Activated CD8-positive, alpha-beta T cell treated with anti-CD3 and anti-CD28 coated beads for 36 hours (primary cell): ENCODE data around the gene ASXL3. TPM values are rescaled to one million over a fixed set of nuclear protein-coding genes. Genes with fewer than 3 reads are reported as not detected.

ENCODE experiments used
- ATAC-seq: fragments of 200-7000 bp; cut with Tn5 transposase; one replicate; pipeline ENCODE4 v1.10.0; 2021; ENCODE audit warnings: mild to moderate bottlenecking, moderate library complexity
- CTCF ChIA-PET: fragments of 350-600 bp; sonication (Branson Sonifier 250); formaldehyde crosslinking; loops from one replicate; lab custom pipeline; 2021; ENCODE audit warnings: antibody characterized with exemption; lab: Charles Lee
- POLR2A ChIA-PET: fragments of 350-600 bp; sonication (Branson Sonifier 250); formaldehyde crosslinking; loops from one replicate; lab custom pipeline; 2021; ENCODE audit warnings: antibody characterized with exemption; lab: Charles Lee
- DNase-seq: peaks from one replicate; pipeline ENCODE4 v3.0.0-alpha.2; 2020
- H3K27ac Mint-ChIP-seq: one replicate; pipeline ENCODE4 v1.8.0; 2021; ENCODE audit warnings: mild to moderate bottlenecking, mixed read lengths
- H3K27me3 Mint-ChIP-seq: one replicate; pipeline ENCODE4 v1.8.0; 2021; ENCODE audit warnings: mixed read lengths
- H3K36me3 Mint-ChIP-seq: one replicate; pipeline ENCODE4 v1.8.0; 2021; ENCODE audit warnings: low read depth, mixed read lengths
- H3K4me1 Mint-ChIP-seq: one replicate; pipeline ENCODE4 v1.8.0; 2021; ENCODE audit warnings: low read depth, mixed read lengths
- H3K4me3 Mint-ChIP-seq: one replicate; pipeline ENCODE4 v1.8.0; 2021; ENCODE audit warnings: mild to moderate bottlenecking, moderate library complexity, mixed read lengths
- H3K9me3 Mint-ChIP-seq: one replicate; pipeline ENCODE4 v1.8.0; 2021; ENCODE audit warnings: mixed read lengths
- intact Hi-C: fragments of 100-400 bp; cut with micrococcal nuclease; formaldehyde crosslinking; loops from one replicate; pipeline ENCODE4 v1.10.0; 2022
- total RNA-seq, 2 experiments: library from RNA; stranded (reverse); gene quantifications; one replicate each; pipeline ENCODE4 v1.2.3, GENCODE V29; 2021
- TF ChIP-seq, protein P1 (sequence below): fragments of 200-600 bp; IDR thresholded peaks from one replicate; pipeline ENCODE4 v1.8.0; 2022; ENCODE audit warnings: antibody characterized with exemption, mild to moderate bottlenecking

ASXL3 gene
- total RNA-seq, 2 experiments from 2014 or later: not detected

DNA sequence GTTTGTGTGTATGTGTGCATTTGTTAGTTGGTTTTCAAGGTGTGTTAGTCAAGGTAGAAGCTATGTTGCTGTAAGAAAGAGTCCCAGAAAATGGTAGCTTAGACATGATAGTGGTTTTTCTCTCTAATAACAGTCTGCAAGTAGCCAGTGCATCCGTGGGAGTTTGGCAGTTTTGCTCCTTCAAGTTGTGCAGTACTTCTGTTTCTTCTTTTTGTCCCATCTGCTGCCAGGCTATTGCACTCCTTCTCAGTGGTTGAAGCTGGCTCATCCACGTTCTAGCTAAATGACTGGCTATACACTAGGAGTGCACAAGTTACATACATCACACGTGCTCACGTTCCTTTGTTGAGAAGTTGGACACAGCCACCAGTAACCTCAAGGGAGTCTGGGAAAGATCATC is 134.7 kb downstream of the ASXL3 start:
- ChIA-PET CTCF (no interaction called here), POLR2A (no interaction called here)
- no peak overlapping the region for H3K4me3 Mint-ChIP-seq
- H3K27ac Mint-ChIP-seq: no peak overlapping the region
- TF ChIP-seq, protein P1, sequence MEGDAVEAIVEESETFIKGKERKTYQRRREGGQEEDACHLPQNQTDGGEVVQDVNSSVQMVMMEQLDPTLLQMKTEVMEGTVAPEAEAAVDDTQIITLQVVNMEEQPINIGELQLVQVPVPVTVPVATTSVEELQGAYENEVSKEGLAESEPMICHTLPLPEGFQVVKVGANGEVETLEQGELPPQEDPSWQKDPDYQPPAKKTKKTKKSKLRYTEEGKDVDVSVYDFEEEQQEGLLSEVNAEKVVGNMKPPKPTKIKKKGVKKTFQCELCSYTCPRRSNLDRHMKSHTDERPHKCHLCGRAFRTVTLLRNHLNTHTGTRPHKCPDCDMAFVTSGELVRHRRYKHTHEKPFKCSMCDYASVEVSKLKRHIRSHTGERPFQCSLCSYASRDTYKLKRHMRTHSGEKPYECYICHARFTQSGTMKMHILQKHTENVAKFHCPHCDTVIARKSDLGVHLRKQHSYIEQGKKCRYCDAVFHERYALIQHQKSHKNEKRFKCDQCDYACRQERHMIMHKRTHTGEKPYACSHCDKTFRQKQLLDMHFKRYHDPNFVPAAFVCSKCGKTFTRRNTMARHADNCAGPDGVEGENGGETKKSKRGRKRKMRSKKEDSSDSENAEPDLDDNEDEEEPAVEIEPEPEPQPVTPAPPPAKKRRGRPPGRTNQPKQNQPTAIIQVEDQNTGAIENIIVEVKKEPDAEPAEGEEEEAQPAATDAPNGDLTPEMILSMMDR: no peak
- H3K9me3 Mint-ChIP-seq: peaks cover 3% of the 10 kb centered on the region
- no peaks in the 10 kb centered on the region for H3K4me1 Mint-ChIP-seq
- H3K36me3 Mint-ChIP-seq: no peaks in the 10 kb centered on the region
- DNase-seq (no peak), ATAC-seq (no peak)
- no peaks in the 10 kb centered on the region for H3K27me3 Mint-ChIP-seq
- intact Hi-C loops: no loop called here

DNA sequence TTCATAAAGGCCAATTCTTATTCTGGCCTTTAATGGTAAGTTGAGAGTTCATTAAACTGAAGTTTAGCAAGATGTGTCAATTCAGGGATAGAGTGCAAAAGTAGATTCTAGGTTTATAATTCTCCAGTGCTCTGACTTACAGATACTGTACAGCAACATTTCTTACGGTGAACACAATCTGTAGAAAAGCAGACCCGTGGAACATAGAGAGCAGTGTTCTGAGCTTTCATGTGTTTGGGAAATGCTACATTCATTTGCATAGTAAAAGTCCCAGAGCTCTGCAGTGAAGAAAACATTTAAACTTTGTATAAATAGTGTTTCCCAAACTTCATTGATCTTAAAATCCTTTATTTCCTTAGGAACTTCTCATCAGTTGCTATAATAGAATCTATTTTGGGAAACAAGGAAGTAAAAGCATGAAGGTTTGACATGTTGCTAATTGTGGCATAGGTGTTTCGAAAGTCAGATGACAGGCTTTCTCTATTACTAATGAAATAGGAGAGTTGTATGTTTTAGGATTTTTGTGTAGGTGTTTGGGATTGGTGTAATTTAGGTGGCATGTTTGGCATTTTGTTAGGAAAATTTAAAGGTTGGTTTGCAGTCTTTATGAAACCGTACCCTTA is 138.2 kb downstream of the ASXL3 start:
- DNase-seq (no peak), ATAC-seq (no peak)
- peaks cover 3% of the 10 kb centered on the region for H3K9me3 Mint-ChIP-seq
- H3K27ac Mint-ChIP-seq: no peak overlapping the region
- TF ChIP-seq, protein P1: no peak
- H3K36me3 Mint-ChIP-seq: no peaks in the 10 kb centered on the region
- CTCF ChIA-PET: interaction anchor here (1.4 kb wide), 1 partner anchor 34 kb away, joined by 3 read pairs; no protein-coding TSS in a partner anchor
- intact Hi-C loops: no loop called here
- no peaks in the 10 kb centered on the region for H3K4me1 Mint-ChIP-seq
- POLR2A ChIA-PET: no interaction called here
- H3K27me3 Mint-ChIP-seq: no peaks in the 10 kb centered on the region
- no peak overlapping the region for H3K4me3 Mint-ChIP-seq

DNA sequence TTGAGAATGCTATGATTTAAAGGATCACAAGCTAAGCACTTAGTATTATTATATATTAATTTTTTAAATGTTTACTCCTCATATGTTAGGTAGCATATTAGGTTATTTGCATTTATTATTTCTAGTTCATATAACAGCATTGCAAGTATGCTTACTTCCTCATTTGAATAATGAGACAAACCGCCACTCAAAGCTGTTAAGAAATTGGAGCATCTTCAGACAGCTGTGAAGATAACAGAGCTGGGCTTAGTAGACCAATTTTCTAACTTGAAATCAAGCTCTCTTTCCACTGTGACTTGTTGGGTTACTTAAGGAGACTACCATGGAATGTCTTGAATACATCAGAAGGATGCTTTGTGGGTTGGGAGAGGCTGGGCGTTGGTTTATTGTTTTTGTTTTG is 139.3 kb downstream of the ASXL3 start:
- H3K4me3 Mint-ChIP-seq: no peak overlapping the region
- CTCF ChIA-PET: interaction anchor here (1.4 kb wide), 1 partner anchor 32 kb away, joined by 3 read pairs; no protein-coding TSS in a partner anchor
- no peaks in the 10 kb centered on the region for H3K36me3 Mint-ChIP-seq
- TF ChIP-seq, protein P1: no peak
- H3K4me1 Mint-ChIP-seq: no peaks in the 10 kb centered on the region
- no peaks in the 10 kb centered on the region for H3K27me3 Mint-ChIP-seq
- POLR2A ChIA-PET: no interaction called here
- ATAC-seq (no peak), DNase-seq (no peak)
- no peak overlapping the region for H3K27ac Mint-ChIP-seq
- peaks cover 3% of the 10 kb centered on the region for H3K9me3 Mint-ChIP-seq
- intact Hi-C loops: no loop called here

DNA sequence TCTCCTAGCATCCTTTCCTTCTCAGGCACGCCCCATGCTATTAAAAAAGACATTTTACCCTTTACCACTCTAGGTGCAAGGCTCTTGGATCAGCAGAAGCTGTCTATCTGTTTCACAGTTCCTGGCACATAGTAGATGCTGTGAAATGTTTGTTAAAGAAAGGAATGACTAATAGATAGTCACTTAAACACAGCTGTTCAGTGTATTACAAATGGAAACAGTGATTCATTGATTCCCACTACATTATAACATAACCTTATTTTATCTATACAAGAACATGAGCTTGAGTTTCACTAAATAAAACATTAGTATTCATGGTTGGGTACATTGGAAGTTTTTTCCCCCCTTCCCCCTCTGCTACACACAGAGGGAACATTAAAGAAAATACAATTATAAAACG is 142.1 kb downstream of the ASXL3 start:
- H3K36me3 Mint-ChIP-seq: no peaks in the 10 kb centered on the region
- intact Hi-C loops: no loop called here
- H3K27ac Mint-ChIP-seq: no peak overlapping the region
- ATAC-seq (no peak), DNase-seq (no peak)
- H3K27me3 Mint-ChIP-seq: no peaks in the 10 kb centered on the region
- no peaks in the 10 kb centered on the region for H3K9me3 Mint-ChIP-seq
- H3K4me3 Mint-ChIP-seq: no peak overlapping the region
- no peaks in the 10 kb centered on the region for H3K4me1 Mint-ChIP-seq
- ChIA-PET POLR2A (no interaction called here), CTCF (no interaction called here)
- TF ChIP-seq, protein P1: no peak

DNA sequence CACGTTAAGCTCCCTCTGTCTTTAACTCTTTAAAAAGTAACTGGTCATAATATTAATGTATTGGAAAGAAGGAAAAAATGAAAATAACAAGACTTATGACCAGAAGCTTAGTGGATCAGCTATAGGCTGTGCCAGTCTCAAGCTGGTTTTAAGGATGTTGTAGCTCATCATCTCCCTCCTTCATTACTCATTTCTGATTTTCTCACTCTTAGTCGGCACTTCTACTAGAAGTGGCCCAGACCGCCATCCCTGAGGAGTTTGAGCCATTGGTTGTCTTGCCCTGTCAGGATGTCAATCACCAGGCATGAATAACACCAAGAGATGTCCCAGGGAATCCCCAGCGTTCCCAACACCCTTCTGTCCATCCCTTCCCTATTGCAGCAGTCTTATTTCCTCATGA is 151.5 kb downstream of the ASXL3 start:
- ChIA-PET CTCF (no interaction called here), POLR2A (no interaction called here)
- Mint-ChIP-seq H3K9me3 (peaks cover 2% of the 10 kb centered on the region), H3K36me3 (no peaks in the 10 kb centered on the region), H3K4me3 (no peak overlapping the region), H3K4me1 (no peaks in the 10 kb centered on the region), H3K27me3 (no peaks in the 10 kb centered on the region), H3K27ac (no peak overlapping the region)
- DNase-seq (no peak), ATAC-seq (no peak)
- TF ChIP-seq, protein P1: no peak
- intact Hi-C loops: no loop called here
